CD14-positive monocyte (primary cell): Measurements from ENCODE around the gene RBL1. TPM values are rescaled to one million over a fixed set of nuclear protein-coding genes. Genes with fewer than 3 reads are reported as not detected.

Experiments
- DNase-seq, 3 donors: peaks; one replicate each; pipeline ENCODE4 v3.0.0-alpha.2; 2011 to 2022
- H2AFZ ChIP-seq: 2 replicates; pipeline ENCODE4 v1.6.0; 2012; ENCODE audit warnings: mild to moderate bottlenecking, low read depth, low read length, inconsistent platforms; ENCODE audit not compliant: insufficient read depth, poor library complexity, severe bottlenecking
- H3K27ac ChIP-seq, 2 donors: 1 replicate in 1 of 2; 2 replicates in 1 of 2; pipeline ENCODE4 v1.5.1; 2012 to 2013; ENCODE audit warnings: low read length in 2 of 2, control low read depth in 1 of 2, inconsistent platforms in 1 of 2, low read depth in 1 of 2, mild to moderate bottlenecking in 1 of 2
- H3K27me3 ChIP-seq, 2 donors: one replicate each; pipeline versions ENCODE4 v1.6.0 to v1.6.1; 2011 to 2013; ENCODE audit warnings: low read length in 2 of 2; ENCODE audit not compliant: control insufficient read depth in 2 of 2, insufficient read depth in 2 of 2
- H3K36me3 ChIP-seq, 2 donors: replicated peaks in 1 of 2; 1 replicate in 1 of 2; 2 replicates in 1 of 2; pipeline versions ENCODE4 v1.5.1 to v1.6.1; 2012 to 2013; ENCODE audit warnings: low read length in 2 of 2, control low read depth in 1 of 2, inconsistent platforms in 1 of 2, mild to moderate bottlenecking in 1 of 2; ENCODE audit not compliant: insufficient read depth in 2 of 2, control insufficient read depth in 1 of 2
- H3K4me1 ChIP-seq, 2 donors: 1 replicate in 1 of 2; 2 replicates in 1 of 2; pipeline versions ENCODE4 v1.5.1 to v1.6.1; 2012 to 2013; ENCODE audit warnings: low read length in 2 of 2, control low read depth in 1 of 2, inconsistent platforms in 1 of 2, mild to moderate bottlenecking in 1 of 2, moderate library complexity in 1 of 2; ENCODE audit not compliant: insufficient read depth in 2 of 2, control insufficient read depth in 1 of 2
- H3K4me2 ChIP-seq: replicated peaks from 2 replicates; pipeline ENCODE3; 2012; ENCODE audit warnings: low read length, moderate library complexity, mild to moderate bottlenecking; ENCODE audit not compliant: poor library complexity, severe bottlenecking; ENCODE audit errors: extremely low read depth
- H3K4me3 ChIP-seq, 3 experiments: fragments of 200-600 bp in 1 of 3; sonication (generic) in 1 of 3; replicated peaks in 1 of 3; 1 replicate in 2 of 3; 2 replicates in 1 of 3; pipeline ENCODE4 v1.5.1; 2011 to 2013; ENCODE audit warnings: low read length in 3 of 3, mild to moderate bottlenecking in 3 of 3, control low read depth in 2 of 3, low read depth in 2 of 3, inconsistent platforms in 1 of 3, moderate library complexity in 1 of 3
- H3K79me2 ChIP-seq: 2 replicates; pipeline ENCODE4 v1.6.0; 2012; ENCODE audit warnings: mild to moderate bottlenecking, control low read depth, inconsistent platforms, low read length, moderate library complexity; ENCODE audit not compliant: insufficient read depth
- H3K9ac ChIP-seq: 2 replicates; pipeline ENCODE4 v1.6.0; 2017; ENCODE audit warnings: low read length, mild to moderate bottlenecking; ENCODE audit not compliant: insufficient read depth, poor library complexity, severe bottlenecking
- H3K9me3 ChIP-seq, 2 donors: replicated peaks in 1 of 2; 1 replicate in 1 of 2; 2 replicates in 1 of 2; pipeline versions ENCODE4 v1.5.1 to v1.6.1; 2012 to 2013; ENCODE audit warnings: low read length in 2 of 2, control low read depth in 1 of 2; ENCODE audit not compliant: control insufficient read depth in 1 of 2, insufficient read depth in 1 of 2
- H4K20me1 ChIP-seq: 2 replicates; pipeline ENCODE4 v1.6.0; 2012; ENCODE audit warnings: mild to moderate bottlenecking, low read length, control low read depth, moderate library complexity; ENCODE audit not compliant: insufficient read depth
- H3K27ac Mint-ChIP-seq, 7 donors: one replicate each; pipeline ENCODE4 v1.8.0; 2020; ENCODE audit warnings: mild to moderate bottlenecking in 7 of 7, mixed read lengths in 7 of 7, moderate library complexity in 6 of 7, inconsistent platforms in 2 of 7
- H3K27me3 Mint-ChIP-seq, 3 donors: one replicate each; pipeline ENCODE4 v1.8.0; 2021 to 2022; ENCODE audit warnings: low read depth in 3 of 3, mild to moderate bottlenecking in 3 of 3, mixed read lengths in 3 of 3, moderate library complexity in 3 of 3, inconsistent platforms in 1 of 3
- H3K36me3 Mint-ChIP-seq, 2 donors: one replicate each; pipeline ENCODE4 v1.8.0; 2020; ENCODE audit warnings: mixed read lengths in 2 of 2, inconsistent platforms in 1 of 2, mild to moderate bottlenecking in 1 of 2
- H3K4me1 Mint-ChIP-seq: one replicate; pipeline ENCODE4 v1.8.0; 2020; ENCODE audit warnings: mild to moderate bottlenecking, mixed read lengths
- H3K4me3 Mint-ChIP-seq, 2 donors: one replicate each; pipeline ENCODE4 v1.8.0; 2020; ENCODE audit warnings: mild to moderate bottlenecking in 2 of 2, mixed read lengths in 2 of 2, moderate library complexity in 1 of 2
- H3K9me3 Mint-ChIP-seq, 7 donors: one replicate each; pipeline ENCODE4 v1.8.0; 2020 to 2022; ENCODE audit warnings: mixed read lengths in 7 of 7, mild to moderate bottlenecking in 6 of 7, moderate library complexity in 6 of 7, inconsistent platforms in 2 of 7
- WGBS: methylation state at CpG from one replicate; pipeline ENCODE4 v1.1.5; 2013; ENCODE audit warnings: missing lambda C conversion rate; ENCODE audit not compliant: insufficient coverage; 5-methylcytosine and 5-hydroxymethylcytosine counted together
- intact Hi-C, 2 donors: fragments of 100-400 bp; cut with micrococcal nuclease; formaldehyde crosslinking; loops; one replicate each; pipeline versions ENCODE4 v1.15.0 to v1.15.1; 2023
- polyA plus RNA-seq, 3 donors: library from polyadenylated mRNA; depleted of rRNA in 1 of 3; unstranded in 2 of 3; stranded (reverse) in 1 of 3; fragments of 300-500 nt in 2 of 3; fragments of >200 nt in 1 of 3; fragmentation: Illumina TruSeq in 2 of 3; gene quantifications; 1 replicate in 2 of 3; 2 replicates in 1 of 3; pipeline ENCODE4 v1.2.3, GENCODE V29; 2012 to 2021
- TF ChIP-seq, protein P1 (sequence below): fragments of 200-600 bp; IDR thresholded peaks from one replicate; pipeline ENCODE4 v1.8.0; 2022; ENCODE audit warnings: antibody characterized with exemption, mild to moderate bottlenecking

The RBL1 gene
- polyA plus RNA-seq, 3 donors, result 1.5 to 3.7 (median 2.4) TPM

DNA sequence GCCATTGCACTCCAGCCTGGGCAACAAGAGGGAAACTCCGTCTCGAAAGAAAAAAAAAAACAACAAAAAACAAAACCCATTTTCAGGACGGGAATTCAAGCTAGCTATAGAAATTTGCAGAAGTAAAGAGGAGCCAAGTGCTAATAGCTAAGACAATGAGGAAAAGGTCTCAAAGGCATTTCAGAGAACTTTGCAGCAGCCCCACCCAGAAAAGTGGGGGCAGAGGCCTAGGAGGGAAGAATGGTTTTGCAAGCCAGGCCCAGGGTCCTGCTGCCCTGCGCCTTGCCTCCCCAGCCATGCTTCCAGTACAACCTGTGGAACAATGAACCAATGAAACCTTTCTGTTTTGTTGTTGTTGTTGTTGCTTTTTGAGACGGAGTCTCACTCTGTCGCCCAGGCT, 106.0 kb downstream of the RBL1 start:
- no peak overlapping the region for H3K9ac ChIP-seq
- H3K27me3 Mint-ChIP-seq, result peaks cover 0 to 3% (median 0%) of the 10 kb centered on the region in 3 donors
- TF ChIP-seq, protein P1, sequence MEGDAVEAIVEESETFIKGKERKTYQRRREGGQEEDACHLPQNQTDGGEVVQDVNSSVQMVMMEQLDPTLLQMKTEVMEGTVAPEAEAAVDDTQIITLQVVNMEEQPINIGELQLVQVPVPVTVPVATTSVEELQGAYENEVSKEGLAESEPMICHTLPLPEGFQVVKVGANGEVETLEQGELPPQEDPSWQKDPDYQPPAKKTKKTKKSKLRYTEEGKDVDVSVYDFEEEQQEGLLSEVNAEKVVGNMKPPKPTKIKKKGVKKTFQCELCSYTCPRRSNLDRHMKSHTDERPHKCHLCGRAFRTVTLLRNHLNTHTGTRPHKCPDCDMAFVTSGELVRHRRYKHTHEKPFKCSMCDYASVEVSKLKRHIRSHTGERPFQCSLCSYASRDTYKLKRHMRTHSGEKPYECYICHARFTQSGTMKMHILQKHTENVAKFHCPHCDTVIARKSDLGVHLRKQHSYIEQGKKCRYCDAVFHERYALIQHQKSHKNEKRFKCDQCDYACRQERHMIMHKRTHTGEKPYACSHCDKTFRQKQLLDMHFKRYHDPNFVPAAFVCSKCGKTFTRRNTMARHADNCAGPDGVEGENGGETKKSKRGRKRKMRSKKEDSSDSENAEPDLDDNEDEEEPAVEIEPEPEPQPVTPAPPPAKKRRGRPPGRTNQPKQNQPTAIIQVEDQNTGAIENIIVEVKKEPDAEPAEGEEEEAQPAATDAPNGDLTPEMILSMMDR, result no peak
- H3K9me3 ChIP-seq, result peaks cover 4 to 6% of the 10 kb centered on the region in 2 donors
- DNase-seq, result peak; percentile 49 to 70 (median 53)
- no peaks in the 10 kb centered on the region for H4K20me1 ChIP-seq
- peaks cover 46% of the 10 kb centered on the region for H3K4me1 Mint-ChIP-seq
- H2AFZ ChIP-seq, result peak overlapping the region; percentile 55
- H3K79me2 ChIP-seq, result peaks cover 4% of the 10 kb centered on the region
- peaks cover 7 to 18% (median 11%) of the 10 kb centered on the region in 7 donors for H3K9me3 Mint-ChIP-seq
- WGBS, result 75% methylated on average over 2 of the region's 6 CpGs
- intact Hi-C loops, result no loop called here
- H3K4me3 Mint-ChIP-seq, result peak overlapping the region; percentile 64 to 80
- peaks cover 5 to 11% of the 10 kb centered on the region in 2 donors for H3K36me3 Mint-ChIP-seq
- H3K27ac Mint-ChIP-seq, result peak overlapping the region; percentile 81 to 93 (median 87)
- H3K4me2 ChIP-seq, result peak overlapping the region; percentile 56
- H3K4me3 ChIP-seq, result peak overlapping the region in 1 of 3 experiments; percentile 53
- peaks cover 0 to 5% of the 10 kb centered on the region in 2 donors for H3K36me3 ChIP-seq
- peaks cover 43 to 47% of the 10 kb centered on the region in 2 donors for H3K4me1 ChIP-seq
- peak overlapping the region; percentile 69 to 77 for H3K27ac ChIP-seq
- H3K27me3 ChIP-seq, result no peaks in the 10 kb centered on the region

DNA sequence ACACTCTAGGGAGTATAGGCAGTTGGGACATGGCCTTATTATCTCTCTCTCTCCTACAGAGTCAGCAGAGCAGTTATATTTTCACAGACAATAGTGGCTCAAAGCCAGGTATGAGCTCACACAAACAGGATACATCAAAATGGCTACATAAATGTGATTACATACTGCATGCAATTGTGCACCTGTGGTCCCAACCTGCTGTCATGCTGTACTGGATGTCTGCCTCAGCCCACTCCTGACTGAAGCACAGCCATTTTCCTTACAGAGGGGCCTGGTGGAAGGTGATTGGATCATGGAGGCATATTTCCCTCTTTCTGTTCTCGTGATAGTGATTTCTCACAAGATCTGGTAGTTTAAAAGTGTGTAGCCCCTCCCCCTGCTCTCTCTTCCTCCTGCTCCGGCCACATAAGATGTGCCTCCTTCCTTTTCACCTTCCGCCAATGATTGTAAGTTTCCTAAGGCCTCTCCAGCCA, 107.3 kb downstream of the RBL1 start:
- Histone ChIP-seq H3K4me2 (peak overlapping the region; percentile 56), H3K79me2 (peaks cover 4% of the 10 kb centered on the region), H3K9me3 (peaks cover 4 to 6% of the 10 kb centered on the region in 2 donors), H3K36me3 (no peaks in the 10 kb centered on the region), H3K27ac (peak overlapping the region; percentile 10 to 77), H3K27me3 (no peaks in the 10 kb centered on the region), H3K9ac (no peak overlapping the region), H3K4me1 (peaks cover 43 to 47% of the 10 kb centered on the region in 2 donors), H2AFZ (peak overlapping the region; percentile 66), H3K4me3 (peak overlapping the region in 1 of 3 experiments; percentile 53), H4K20me1 (no peaks in the 10 kb centered on the region)
- Mint-ChIP-seq H3K9me3 (peaks cover 7 to 16% (median 11%) of the 10 kb centered on the region in 7 donors), H3K4me3 (peak overlapping the region in 1 of 2 donors; percentile 80), H3K4me1 (peaks cover 49% of the 10 kb centered on the region), H3K27ac (peak overlapping the region; percentile 81 to 93 (median 87)), H3K27me3 (peaks cover 0 to 3% (median 0%) of the 10 kb centered on the region in 3 donors), H3K36me3 (peaks cover 5 to 7% of the 10 kb centered on the region in 2 donors)
- 0% methylated on average over 1 of the region's 3 CpGs for whole genome bisulfite sequencing
- TF ChIP-seq, protein P1, result no peak
- DNase-seq, result peak; percentile 39 to 52 (median 50)
- intact Hi-C loops, result no loop called here
